ENCODE measurements around the gene B3GNT3. TPM values are rescaled to one million over a fixed set of nuclear protein-coding genes. Genes with fewer than 3 reads are reported as not detected.

Gene B3GNT3
- total RNA-seq, 4 donors from 2014 or later = 0.20 to 2.4 (median 0.44) TPM; not detected in 1

GRCh38 chr19:17861542-17862402, 66.8 kb downstream of the B3GNT3 start:
- Histone ChIP-seq H3K36me3 (peaks cover 9 to 59% (median 24%) of the 10 kb centered on the region in 3 donors), H3K4me3 (peak overlapping the region in 1 of 4 donors; percentile 98), H3K9me3 (no peaks in the 10 kb centered on the region), H3K27ac (peak overlapping the region in 1 of 4 donors; percentile 96), H3K27me3 (no peaks in the 10 kb centered on the region), H3K4me1 (peaks cover 0 to 24% (median 16%) of the 10 kb centered on the region in 4 donors)
- no peak for DNase-seq (ENCODE audit: low spot score in 2 of 2)
- no peak for TF ChIP-seq POLR2A (IDR thresholded peaks at IDR 0.05)
- no peak for TF ChIP-seq CTCF (IDR thresholded peaks at IDR 0.05)
- no peak for TF ChIP-seq EP300 (IDR thresholded peaks at IDR 0.05)
- 86 to 88% methylated on average over 13 to 23 of the region's 23 CpGs for WGBS, 2 donors

GRCh38 chr19:17862711-17863519, 68.0 kb downstream of the B3GNT3 start:
- Histone ChIP-seq H3K27ac (no peak overlapping the region), H3K27me3 (no peaks in the 10 kb centered on the region), H3K9me3 (no peaks in the 10 kb centered on the region), H3K4me3 (no peak overlapping the region), H3K36me3 (peaks cover 9 to 59% (median 24%) of the 10 kb centered on the region in 3 donors), H3K4me1 (peaks cover 0 to 24% (median 16%) of the 10 kb centered on the region in 4 donors)
- DNase-seq (ENCODE audit: low spot score in 2 of 2) = no peak
- no peak for TF ChIP-seq EP300 (IDR thresholded peaks at IDR 0.05)
- no peak for TF ChIP-seq POLR2A (IDR thresholded peaks at IDR 0.05)
- no peak for TF ChIP-seq CTCF (IDR thresholded peaks at IDR 0.05)
- WGBS, 2 donors = 89 to 91% methylated on average over 21 to 28 of the region's 31 CpGs

Small RNA genes lying within 50 kb of the gene (small RNA-seq; reads per million reads assigned to genes)
- not detected for gene SNORA68

Other genes with a start within 250 kb of the B3GNT3 start
- gene COLGALT1, start 239.5 kb upstream of the B3GNT3 start, total RNA-seq = 100 to 1,000 TPM in 1 of 4 donors, 10 to 100 TPM in 3; 74.5 to 141 (median 88.2) TPM
- under 1 TPM; 0.21 to 0.78 (median 0.41) TPM for gene UNC13A, start 106.8 kb upstream of the B3GNT3 start, total RNA-seq
- gene MAP1S, start 75.7 kb upstream of the B3GNT3 start, total RNA-seq = 10 to 100 TPM; 23.4 to 39.3 (median 31.2) TPM
- gene FCHO1, start 43.7 kb upstream of the B3GNT3 start, total RNA-seq = 1 to 10 TPM; 1.4 to 9.9 (median 3.0) TPM
- gene INSL3, start 26.4 kb downstream of the B3GNT3 start, total RNA-seq = not detected
- 10 to 100 TPM in 2 of 4 donors, 1 to 10 TPM in 2; 1.9 to 18.0 (median 8.3) TPM for gene JAK3, start 52.8 kb downstream of the B3GNT3 start, total RNA-seq
- gene RPL18A, start 64.8 kb downstream of the B3GNT3 start, total RNA-seq = 1,000 to 10,000 TPM; 1,544 to 1,849 (median 1,738) TPM
- not detected for gene SLC5A5, start 76.8 kb downstream of the B3GNT3 start, total RNA-seq
- 10 to 100 TPM; 29.3 to 69.0 (median 33.9) TPM for gene CCDC124, start 137.9 kb downstream of the B3GNT3 start, total RNA-seq
- under 1 TPM in 1 of 4 donors, not detected in 3; under 0.01 TPM for gene KCNN1, start 172.0 kb downstream of the B3GNT3 start, total RNA-seq
- 100 to 1,000 TPM; 127 to 180 (median 177) TPM for gene ARRDC2, start 213.0 kb downstream of the B3GNT3 start, total RNA-seq